ENCODE results near the gene COL13A1.

COL13A1 gene

GRCh38 chr10:69955211-69955805 is 153.6 kb downstream of the COL13A1 start:
- DNase-seq: no peak

DNA sequence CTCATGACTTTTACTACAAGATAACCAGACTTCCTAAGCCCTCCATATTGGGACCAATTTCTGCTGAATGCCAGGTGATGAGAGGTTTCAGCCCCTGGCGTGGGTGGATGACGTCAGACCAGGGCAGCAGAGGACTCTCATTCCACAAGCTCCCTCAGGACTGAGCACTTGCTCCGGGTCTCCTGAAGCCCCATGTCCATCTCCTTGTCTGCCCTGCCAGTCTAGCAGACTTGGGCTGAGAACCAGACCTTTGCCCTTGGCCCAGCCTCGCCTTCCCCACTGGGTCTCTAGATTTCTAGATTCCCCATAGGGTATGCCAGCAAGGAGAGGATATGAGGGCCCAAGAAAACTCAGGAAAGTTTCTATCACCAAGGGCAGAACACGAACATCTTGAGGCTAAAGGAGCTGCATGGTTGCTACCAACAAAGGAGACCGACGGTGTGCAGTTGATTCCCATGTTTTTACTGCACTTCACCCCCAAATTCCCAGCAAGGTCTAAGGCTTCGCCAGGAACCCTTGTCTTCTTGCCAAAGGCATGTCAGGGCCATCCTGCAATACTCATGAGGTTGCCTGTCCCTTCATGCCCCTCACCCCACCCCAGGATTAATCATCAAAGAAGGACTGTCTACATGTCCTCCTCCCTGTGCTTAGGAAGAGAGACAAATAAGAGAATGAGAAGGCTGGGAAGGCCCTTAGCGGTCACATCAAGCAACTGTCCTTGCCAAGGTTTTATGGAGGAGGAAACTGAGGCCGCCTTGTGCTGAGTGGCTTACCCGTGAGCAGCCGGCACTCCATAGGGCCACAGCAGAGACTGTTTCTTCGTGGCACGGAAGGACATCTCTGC is 154.4 kb downstream of the COL13A1 start:
- DNase-seq: no peak

GRCh38 chr10:69956741-69957230 is 155.1 kb downstream of the COL13A1 start:
- no peak for DNase-seq

DNA sequence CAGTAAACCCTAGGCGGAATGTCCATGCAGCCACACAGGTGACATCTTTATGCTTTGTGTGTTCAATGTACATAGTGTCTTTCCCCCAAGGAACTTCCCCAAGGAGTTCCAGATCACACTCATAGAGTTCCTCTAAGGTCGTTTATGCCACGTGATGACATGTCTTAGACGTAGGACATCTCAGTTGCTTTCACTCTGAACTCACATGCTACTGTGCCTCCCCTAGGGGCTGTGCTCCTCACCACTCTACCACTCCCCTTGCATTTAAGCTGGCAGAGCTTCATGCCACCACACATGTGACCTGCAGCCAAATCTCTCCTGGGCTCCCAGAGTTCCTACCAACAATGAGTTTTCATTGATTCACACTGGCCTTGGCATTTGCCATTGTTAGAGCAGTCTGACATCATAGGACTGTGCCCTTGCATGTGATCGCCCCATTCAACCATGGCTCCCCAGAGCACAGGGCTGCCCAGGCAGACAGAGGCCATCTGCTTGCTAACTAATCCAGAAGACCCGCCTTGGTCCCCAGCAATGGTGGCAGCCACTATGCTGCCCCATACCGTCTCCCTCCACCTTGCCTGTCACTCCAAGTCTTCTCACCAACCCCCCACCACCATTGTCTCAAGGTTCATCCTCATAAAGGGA is 155.7 kb downstream of the COL13A1 start:
- DNase-seq: no peak

DNA sequence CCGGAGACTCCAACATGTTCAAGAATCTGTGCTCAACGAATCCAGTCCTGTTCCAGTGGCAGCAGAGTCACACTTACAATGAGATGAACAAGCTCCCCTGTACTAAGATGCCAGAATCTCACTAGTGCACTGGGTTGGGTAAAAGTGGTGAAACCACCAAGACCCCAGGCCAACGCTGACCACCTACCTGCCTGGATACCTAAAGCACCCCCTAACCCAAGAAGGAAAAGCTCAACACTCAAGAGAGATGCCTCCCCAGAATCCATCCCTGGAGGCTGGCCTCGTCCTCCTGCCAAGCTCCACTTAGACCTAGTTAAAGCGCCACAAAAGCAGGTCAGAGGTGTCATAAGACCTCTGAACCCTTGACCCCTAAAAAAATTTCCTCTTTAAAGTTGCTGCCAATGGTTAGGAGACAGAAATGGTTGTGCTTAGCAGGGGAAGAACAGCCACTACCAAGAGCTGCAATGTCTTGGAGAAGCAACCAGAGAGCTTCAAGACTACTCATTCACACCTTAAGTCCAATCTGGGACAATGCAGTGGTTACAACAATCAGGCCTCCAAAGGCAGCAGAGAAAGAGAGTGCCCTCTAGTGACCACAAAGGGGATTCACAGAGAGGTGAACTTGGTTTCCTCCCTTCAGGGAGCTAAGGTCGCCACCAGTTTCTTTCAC is 156.3 kb downstream of the COL13A1 start:
- DNase-seq: peak; percentile 39

DNA sequence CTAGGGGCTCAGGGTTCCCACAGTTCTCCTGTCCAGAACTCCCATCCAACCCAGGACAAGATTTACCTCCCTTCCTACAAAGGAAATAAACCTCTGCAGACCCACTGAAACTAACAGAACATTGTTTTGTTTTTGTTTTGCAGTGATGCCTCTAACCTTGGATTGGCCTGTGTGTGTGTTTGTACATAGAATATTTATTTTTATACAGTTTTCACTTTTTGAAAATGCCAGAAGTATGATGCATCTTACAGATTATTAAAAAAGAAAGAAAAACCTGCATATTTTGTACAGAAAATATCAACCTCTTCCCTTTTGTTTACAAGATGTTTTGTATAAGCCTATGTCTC is 156.8 kb downstream of the COL13A1 start:
- DNase-seq: no peak

DNA sequence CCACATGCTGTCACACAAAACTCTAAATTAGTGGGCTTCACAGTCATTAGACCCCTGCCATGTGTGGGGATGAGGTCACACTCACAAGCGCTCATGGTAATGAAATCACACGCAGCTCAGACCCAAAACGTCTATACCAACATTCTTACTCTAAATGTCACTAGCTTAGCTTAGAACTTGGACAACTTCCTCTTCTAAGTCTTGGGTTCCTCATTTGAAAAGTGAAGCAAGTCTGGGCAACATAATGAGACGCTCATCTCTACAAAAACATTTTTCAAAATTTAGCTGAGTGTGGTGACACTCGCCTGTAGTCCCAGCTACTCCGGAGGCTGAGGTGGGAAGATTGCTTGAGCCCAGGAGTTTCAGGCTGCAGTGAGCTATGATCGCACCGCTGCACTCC is 158.2 kb downstream of the COL13A1 start:
- DNase-seq: peak; percentile 4

GRCh38 chr10:69960606-69960987 is 158.9 kb downstream of the COL13A1 start:
- no peak for DNase-seq

- no peak for DNase-seq
Measured at GRCh38 chr10:69960988-69961880, 159.5 kb downstream of the COL13A1 start.

DNA sequence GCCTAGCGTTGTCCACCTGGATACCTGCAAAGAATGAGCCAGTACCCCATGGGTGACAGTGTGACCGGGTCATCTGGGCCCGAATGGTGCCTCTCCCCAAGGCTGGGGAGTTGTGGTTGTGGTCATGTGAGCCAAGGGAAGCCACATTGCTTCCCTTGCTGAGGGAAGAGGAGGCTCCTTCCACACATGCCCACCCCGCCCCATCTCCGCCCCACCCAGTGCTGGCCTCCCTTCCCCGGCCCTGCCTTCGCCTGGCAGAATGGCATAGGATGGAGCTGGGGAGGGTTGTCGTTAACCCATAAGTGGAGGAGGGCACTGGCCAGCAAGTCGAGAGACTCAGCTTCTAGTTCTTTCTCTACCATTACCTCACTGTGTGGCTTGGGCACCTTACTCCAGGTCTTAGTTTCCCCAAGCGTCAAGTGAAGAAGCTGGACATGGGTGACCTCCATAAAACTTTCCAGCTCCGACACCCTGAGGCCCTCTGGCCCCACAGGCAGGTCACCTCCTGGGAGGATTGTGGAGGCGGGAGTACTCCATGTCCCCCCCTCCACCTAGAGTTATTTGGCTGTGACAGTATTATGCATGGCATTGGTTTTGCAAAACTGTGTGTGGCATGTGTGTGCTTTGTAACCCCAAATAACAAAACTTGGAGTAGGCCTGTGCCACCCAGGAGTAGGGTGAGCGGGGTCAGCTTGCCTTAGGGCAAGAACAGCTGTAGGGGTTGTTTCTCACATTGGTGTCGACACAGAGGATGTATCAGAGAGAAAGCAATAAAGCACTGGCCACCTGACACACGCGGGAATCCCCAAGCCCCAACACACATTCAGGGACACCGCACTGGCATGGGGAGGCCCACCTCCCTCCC is 160.4 kb downstream of the COL13A1 start:
- no peak for DNase-seq

DNA sequence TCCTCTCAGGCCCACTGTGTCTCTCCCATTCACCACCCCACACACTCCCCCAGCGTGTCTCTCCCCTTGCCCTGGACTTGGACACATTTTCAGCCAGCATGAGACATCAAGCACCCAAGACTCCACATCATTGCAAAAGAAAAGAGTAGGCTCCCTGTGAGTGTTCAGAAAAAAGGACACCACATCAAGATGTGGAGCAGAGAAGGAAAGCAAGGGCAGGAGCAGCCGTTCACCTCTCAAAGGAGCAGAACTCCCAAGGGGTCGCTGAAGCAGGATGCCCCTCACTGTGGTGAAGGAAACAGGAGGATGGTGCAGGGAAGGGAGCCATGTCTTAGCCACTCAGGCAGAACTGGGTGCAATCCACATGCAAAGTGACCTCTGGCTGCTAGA is 161.0 kb downstream of the COL13A1 start:
- DNase-seq: no peak

DNA sequence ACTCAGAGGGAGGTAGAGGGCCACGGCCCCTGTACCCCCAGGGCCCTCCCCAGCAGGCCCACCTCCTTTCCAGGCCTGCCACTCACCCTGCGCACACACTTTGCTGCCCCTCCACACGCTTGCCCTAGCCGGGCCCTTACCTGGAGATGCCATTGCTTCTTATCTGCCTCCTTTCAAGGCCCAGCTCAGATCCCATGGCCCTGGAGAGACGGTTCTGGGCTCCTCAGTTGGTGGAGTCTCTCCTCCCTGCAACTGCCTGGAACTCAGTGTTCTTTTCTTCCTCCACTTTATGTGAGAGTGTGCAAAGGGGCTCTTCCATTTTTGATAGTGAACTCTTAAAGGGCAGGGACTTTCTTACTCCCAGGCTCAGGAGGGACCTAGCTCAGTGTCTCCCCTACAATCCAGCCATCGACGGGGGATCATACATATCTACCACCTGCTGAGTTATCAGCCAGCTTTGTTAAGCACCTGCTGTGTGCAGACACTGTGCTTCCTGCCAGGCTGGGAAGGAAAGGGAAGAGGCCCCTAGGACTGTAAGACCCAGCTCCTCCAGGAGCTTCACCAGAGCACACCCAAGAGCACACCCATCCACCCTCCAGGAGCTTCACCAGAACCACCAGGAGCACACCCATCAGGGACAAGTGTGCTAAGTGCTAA is 161.6 kb downstream of the COL13A1 start:
- DNase-seq: no peak

- DNase-seq: no peak
Measured at GRCh38 chr10:69963835-69964710, 162.4 kb downstream of the COL13A1 start.

DNA sequence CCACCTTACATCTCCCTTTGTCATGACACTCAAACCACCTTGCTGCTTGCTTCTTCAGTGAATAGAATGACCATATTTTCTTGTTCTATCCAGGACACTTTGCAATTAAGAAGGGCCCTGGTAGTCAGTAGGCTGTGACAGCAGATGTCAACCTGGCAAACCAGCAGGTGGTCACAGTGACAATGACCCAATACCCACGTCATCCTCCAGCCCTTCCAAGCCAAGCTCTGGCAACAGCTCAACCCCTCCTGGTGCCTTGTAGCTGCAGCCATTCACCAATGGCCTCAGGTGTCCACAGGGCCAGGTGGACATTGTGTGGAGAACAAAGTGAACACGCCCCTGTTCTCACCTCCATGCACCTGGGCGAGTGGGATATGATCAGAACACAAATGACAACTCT is 163.4 kb downstream of the COL13A1 start:
- no peak for DNase-seq

DNA sequence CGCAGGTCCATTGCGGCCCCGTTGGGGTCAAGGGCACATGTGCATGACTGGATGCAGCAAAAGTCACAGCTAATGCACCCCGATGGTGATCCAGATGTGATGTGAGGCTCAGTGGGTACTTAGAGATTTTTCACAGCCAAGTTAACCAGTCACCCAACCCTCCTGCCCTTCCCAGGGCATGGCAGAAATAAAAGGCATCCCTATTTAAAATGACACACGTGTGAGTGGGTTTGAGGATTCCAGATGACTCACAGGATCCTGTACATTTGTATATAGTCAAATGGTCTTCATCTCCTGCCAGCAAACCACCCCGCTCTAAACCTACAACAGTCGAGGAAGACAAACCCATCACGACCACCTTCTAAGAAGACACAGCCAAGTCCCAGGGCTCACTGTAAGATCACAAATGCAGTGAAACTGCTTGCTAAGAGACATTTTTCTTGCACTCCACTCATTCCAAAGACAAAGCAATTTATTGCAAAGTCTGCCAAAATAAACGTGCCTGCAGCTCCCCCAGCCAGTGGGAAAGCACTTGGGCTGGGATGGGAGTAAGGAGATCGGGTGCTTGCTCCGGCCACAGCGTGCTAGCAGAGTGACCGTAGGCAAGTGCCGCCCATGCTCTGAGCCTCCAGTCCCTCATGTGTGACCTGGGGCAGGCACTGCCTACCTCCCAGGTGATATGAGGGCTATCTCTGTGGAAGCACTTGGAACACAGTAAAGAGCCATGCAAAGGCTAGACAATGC is 164.4 kb downstream of the COL13A1 start:
- DNase-seq: no peak

- DNase-seq: no peak
Measured at GRCh38 chr10:69968830-69969229, 167.1 kb downstream of the COL13A1 start.

DNA sequence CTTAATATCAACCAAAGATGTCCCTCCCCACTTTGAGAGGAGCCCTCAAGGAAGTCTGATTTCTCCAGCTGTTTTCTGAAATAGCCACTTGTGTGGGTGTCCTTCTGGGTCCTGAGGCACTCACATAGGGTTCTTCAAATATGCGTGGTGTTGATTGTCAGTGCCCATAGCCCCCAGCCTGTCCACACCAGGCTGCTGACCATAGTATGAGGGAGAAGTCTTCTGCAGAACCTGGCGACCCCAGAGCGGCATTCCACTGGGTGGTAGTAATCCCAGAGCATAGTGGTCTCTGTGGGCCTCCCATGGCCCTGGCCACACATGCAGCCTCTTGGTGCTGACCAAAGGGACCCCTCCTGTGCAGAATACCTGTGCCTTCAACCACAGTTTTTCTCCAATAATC is 168.3 kb downstream of the COL13A1 start:
- DNase-seq: no peak

DNA sequence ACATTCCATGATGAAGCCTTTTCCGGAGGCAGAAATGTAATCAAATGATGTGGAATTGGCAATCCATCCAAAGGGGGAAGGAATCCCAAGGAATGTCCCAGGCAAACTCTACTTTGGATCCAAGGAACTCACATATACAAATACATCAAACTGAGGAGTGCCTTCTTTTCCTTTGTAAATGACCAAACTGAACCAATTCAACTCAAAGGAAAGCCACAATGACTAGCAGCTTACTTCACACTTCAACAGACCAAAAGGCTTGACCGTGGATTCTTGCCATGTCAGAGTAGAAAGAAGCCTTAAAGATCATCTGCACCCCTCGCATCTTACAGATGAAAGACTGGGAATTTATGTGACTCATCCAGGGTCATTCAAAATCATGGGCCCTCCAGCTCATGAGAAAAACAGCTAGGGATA is 171.3 kb downstream of the COL13A1 start:
- no peak for DNase-seq

DNA sequence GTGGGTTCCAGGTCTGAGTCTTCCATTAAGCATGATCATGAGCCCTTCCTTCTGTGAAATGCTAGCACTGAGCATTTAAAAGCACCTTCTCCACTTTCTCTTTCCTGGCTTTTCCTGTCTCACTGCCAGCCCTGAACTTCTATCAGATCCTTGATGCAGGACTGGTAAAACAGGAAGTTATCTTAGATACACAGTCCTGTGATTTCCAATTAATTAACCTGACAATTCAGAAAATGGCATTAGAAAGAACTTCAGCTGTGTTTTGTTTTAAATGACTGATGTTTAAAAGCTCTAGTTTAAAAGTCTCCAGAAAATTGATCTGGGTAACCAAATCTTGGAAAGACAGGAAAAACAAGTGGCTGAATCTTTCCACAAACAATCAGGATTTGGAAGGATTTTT is 172.0 kb downstream of the COL13A1 start:
- no peak for DNase-seq
